ENCODE measurements around the gene TEX101.
A peak's percentile ranks its signal among the peaks of the same experiment; 100 is the strongest.

The TEX101 gene

DNA sequence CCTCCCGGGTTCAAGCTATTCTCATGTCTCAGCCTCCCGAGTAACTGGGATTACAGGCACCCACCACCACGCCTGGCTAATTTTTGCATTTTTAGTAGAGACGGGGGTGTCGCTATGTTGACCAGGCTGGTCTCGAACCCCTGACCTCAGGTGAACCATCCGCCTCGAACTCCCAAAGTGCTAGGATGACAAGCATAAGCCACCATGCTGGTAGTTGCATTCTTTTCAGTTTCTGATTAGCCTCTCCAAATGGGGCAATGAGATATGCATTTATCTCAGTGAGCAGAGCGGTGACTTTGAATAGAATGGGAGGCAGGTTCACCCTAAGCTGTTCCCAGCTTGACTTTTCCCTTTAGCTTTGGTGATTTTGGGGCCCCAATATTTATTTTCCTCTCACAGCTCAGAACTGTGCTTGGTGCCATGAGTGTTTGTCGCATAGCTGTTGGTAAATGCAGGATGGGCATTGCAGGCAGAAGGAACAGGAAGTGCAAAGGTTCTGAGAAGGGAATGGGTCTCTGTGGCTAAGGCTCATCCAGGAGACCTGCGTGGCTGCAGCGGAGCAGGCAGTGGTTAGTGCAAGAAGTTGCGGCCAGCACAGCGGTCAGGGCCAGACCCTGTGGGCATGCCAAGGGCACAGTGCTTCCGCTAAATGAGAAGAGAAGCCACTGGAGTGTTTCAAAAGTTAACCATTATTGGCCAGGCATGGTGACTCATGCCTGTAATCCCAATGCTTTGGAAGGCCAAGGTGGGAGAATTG is 30.0 kb downstream of the TEX101 start:
- FAIRE-seq: no peak
- DNase-seq (ENCODE audit: insufficient read length, low spot score): no peak

DNA sequence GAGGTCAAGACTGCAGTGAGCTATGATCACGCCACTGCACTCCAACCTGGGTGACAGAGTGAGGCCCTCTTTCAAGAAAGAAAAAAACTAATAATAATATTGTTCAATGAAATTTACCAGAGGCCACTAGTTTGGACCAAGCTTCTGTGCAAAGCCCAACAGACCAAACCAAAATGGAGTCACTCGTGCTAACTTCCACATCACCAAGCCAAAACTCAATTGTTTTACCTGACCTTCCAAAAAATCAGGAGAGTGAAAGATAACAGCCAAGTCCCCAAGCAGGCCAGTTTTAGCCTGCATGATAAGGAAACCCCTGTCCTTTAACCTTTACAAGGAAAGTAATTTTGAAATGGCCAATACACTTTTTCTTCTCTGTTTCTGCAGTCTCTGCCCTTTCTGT is 30.7 kb downstream of the TEX101 start:
- no peak for FAIRE-seq
- DNase-seq (ENCODE audit: insufficient read length, low spot score): no peak

DNA sequence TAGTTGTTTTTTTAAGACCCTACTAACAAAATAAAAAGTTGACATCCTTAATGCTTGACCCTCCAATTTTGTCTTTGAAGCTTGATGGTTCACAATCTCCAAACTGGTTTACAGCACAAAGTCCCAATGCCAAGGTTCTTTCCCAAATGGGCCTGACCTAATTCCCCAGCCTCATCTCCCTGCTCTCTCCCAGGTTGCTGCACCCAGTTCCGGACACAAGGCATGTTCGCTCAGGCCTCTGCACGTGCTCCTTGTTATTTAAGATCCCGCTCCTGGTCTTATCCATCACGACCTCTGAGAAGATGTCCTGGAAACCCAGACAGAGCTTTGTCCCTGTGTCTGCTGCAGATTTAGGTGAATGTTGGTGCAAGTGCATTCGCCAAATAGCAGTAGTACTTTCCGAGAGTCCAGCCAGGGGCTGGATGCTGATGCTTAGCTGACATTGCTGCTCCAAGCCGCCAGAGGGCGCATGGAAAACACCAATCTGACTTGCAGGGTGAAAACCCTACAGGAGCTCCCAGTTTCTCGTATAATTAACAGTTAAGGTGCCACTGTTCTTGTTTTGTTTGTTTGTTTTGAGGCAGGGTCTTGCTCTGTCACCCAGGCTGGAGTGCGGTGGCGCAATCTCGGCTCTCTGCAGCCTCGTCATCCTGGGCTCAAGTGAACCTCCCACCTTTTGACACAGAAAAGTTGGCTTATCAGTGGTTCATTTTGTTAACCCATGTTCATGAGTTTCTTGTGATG is 32.2 kb downstream of the TEX101 start:
- DNase-seq (ENCODE audit: insufficient read length, low spot score): peak; percentile 80
- peak; percentile 69 for FAIRE-seq

DNA sequence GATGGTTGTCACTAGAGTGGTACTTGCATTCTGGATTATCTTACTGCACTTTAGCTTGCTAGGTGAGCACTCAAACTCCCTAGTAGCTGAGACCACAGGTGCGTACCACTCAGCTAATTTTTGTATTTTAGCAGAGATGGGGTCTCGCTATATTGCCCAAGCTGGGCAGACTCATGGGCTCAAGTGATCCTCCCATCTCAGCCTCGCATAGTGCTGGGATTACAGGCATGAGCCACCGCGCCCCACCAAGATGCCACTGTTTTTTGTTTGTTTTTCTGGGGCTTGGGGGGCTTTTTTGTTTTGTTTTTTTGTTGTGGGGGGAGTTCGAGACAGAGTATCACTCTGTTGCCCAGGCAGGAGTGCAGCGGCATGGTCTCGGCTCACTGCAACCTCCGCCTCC is 33.0 kb downstream of the TEX101 start:
- no peak for FAIRE-seq
- DNase-seq (ENCODE audit: insufficient read length, low spot score): no peak

DNA sequence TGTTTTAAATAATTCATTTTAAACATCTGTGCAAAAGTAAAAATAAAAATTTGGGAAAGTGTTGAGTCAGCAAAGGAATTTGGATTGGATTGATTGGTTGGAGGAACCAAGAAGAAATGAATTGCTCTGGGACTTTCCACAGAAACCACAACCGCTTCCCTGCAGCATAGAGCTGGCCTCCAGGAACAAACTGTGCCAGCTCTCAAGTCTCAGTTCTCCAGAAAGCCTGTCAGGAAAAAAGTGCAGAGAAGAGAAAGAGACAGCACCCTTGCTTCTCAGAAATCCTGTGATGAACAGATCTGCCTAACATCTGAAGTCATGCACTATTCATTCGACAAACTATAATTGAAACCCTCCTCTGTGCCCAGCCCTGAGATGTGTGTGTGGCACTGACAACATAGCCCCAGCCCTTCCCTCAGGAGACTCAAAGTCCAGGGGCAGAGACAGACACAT is 35.9 kb downstream of the TEX101 start:
- no peak for DNase-seq (ENCODE audit: insufficient read length, low spot score)
- FAIRE-seq: no peak

DNA sequence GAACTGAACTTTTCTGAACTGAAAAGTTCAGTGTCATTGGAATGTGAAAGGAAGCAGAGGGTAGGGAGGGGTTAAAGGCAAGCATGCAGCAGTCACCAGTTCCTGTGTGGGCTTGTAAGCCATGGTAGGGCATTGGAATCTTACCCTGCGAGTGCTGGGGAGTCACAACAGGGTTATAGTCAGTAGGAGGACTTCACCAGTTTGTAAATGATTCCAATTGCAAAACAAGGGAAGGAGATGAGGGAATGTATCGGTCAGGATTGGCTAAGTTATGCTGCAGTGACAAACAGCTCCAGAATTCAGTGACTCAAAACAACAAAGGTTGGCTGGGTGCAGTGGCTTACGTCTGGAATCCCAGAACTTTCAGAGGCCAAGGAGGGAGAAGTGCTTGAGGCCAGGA is 37.9 kb downstream of the TEX101 start:
- FAIRE-seq (no peak), DNase-seq (ENCODE audit: insufficient read length, low spot score) (no peak)

DNA sequence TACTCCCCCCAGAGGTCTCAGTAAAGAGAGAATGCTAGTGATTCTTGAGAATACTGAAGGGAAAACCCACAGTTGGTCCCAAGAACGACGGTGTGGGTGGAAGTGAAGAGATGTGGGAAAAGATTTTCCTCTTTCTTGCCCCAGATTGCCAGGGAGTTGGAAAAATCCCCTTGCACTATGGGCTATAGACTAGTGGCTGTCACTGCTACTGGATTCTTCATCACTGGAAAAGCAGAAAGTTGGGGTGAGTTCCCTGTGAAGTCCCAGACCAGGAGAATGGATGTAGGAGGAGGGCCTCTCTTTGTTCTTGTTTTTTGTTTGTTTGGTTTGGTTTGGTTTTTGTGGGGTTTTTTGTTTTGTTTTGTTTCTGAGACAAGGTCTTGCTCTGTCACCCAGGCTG is 39.3 kb downstream of the TEX101 start:
- DNase-seq (ENCODE audit: insufficient read length, low spot score) (no peak), FAIRE-seq (no peak)

DNA sequence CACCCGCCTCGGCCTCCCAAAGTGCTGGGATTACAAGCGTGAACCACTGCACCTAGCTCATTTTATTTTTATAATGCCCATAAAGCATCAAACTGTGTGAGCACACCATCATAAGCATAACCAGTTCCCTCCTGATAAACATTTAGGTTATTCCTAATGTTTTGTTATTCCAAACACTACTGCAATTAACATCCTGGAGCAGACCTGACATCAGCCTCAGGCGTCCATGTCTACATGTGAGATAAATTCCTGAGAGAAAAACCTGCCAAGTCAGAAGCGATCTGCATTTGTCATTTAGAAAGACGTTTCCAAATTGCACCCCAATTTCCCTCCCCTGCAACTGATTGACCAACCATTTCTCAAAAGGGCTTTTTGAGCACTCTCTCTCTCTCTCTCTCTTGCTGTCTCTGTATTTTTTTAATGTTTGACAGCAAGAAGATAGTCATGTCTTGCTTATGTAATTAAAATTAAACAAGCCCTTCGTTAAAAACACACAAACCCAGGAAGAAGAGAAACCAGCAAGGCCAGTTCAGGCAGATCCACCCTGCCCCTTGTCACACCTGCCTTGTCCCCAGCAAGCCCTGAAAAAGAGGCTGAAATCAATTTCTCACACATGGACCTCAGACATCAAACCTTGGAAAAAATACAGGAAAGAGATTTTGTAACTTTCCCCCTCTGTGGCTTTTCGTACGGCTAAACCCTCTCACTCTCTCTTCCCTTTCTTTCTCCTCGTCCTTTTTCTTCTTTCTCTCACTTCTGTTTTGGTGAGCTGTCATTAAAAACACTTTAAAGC is 40.8 kb downstream of the TEX101 start:
- FAIRE-seq (no peak), DNase-seq (ENCODE audit: insufficient read length, low spot score) (no peak)

DNA sequence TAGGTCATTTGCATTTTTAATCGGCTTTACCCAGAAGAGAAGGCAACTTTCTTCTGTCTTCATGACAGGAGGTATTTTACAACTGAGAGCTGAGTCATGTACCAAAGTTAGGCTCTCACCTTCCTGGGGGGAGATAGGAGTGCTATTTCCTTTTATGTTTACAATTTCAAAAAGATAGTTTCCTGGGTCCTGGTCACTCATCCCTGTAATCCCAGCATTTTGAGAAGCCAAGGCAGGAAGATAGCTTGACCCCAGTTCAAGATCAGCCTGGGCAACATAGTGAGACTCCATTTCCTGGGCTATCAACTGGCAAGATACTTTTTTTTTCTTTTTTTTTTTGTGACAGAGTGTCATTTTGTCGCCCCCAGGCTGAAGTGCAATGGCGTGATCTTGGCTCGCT is 43.1 kb downstream of the TEX101 start:
- FAIRE-seq: no peak

DNA sequence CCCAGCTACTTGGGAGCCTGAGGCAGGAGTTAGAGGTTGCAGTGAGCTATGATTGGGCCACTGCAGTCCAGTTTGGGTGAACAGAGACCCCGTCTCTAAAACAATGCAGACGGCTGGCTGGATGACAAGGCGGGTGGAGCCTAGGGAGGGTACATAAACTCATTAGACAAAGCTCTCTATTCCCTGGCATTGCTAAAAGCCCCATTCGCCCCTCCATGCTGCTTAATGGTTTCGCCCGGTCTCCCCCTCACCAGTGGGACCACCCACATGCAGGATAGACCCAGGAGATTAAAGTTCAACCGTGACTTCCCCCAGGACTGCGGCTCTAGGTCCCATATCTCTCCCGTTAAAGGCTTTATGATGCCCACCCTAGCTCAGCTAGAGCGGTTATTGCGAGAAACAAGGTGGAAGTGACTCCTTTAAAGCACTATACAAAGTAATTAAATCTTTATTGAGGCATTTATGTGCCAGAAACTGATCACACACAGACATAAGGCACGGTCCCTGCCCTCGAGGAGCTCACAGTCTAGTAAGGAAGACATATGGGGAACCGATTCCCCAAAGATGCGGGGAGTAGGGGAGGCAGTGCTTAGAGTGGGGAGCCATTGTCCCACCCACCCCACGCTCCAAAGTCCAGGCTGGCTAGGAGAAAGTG is 45.8 kb downstream of the TEX101 start:
- DNase-seq (ENCODE audit: insufficient read length, low spot score) (no peak), FAIRE-seq (no peak)

More for the DNA sequence above, 43.1 kb downstream of the TEX101 start:
- no peak for DNase-seq (ENCODE audit: insufficient read length, low spot score)

DNA sequence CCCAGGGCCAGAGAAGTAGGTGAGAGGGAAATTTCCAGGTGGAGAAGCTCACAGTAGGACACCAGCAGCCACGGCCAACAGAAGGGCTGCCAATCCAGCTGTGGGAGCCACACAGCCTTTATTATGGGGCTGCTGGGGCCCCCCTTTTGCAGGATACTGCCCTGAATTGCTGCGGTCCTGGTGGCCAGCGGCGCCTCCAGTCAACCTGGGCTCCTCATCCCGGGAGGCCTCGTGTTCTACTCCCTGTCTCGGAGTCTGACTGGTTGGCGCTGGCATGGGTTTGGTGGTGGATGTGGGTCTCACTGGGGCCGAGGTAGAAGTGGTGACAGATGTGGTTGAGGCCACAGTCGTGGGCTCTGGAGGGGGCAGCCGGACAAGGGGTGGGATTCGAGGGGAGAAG is 46.6 kb downstream of the TEX101 start:
- FAIRE-seq (no peak), DNase-seq (ENCODE audit: insufficient read length, low spot score) (no peak)

DNA sequence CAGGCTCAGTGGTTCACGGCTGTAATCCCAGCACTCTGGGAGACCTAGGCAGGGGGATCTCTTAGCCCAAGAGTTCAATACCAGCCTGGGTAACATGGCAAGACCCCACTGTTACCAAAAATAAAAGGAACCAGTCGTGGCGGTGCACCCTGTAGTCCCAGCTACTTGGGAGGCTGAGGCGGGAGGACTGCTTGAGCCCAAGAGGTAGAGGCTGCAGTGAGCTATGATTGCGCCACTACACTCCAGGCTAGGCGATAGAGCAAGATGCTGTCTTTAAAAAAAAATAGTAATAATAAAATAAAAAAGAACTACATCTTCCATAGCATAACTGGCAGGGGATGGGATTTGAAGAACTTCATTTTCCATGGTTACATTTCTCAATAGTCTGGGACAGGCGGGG is 47.7 kb downstream of the TEX101 start:
- DNase-seq (ENCODE audit: insufficient read length, low spot score) (no peak), FAIRE-seq (no peak)

DNA sequence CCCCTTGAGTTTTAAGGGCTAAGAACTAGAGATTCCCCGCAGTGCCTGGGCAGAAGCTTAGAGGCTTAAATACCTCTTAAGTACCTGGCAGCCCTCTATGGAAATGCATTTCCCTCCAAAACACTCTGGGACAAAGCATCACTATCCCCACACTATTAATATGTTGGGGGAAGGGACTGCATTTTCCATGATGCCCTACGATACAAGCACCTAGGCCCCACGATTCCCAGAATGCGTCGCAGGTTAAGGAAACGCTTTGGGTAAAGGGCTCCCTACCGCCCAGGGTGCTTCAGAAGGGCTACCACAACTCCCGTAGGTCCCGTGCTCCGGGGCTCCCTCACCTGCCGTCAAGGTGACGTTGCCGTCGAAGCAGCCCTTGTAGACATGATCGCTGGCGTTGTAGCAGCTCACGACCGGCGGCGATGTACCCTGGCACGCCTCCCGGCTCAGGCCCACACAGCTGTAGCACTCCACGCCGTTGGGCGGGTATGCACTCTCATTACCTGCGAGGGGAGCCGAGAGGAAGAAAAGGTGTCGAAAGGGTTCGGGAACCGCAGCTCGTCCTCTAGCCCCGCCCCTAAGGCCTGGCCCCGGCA is 48.2 kb downstream of the TEX101 start:
- FAIRE-seq (no peak), DNase-seq (ENCODE audit: insufficient read length, low spot score) (no peak)

DNA sequence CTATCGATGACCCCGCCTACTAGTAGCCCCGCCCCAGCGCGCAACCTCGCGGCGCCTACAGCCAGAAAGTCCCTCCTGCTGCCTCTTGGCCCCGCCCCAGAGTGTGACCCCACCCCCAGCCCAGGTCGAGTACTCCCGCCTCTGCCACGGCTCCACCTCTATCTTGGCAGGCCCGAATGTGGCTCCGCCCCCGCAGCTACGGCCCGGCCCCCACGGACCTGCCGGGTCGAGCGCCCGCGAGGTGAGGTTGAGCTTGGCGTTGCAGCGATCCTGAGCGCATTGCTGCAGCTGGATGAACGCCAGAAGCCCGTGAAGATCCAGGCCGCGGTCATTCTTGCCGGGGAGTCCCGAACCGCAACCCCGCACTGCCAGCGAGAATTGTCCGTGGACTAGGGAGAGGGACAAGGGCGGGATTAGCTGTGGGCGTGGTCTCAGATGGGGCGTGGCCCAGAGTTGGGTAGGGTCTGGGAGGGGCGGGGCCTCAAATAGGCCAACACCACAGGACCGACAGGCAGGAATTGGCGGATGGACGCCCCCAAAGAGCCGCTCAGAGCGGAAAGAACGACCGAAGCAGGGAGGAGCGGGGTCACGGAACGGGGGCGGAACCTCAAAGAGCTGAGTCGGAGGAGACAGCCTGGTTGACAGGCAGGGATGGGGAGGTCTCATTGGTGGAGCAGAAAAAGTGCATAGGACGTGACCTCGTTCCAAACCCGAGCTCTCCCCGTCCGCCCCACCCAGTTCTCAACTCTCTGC is 48.9 kb downstream of the TEX101 start:
- DNase-seq (ENCODE audit: insufficient read length, low spot score): peak; percentile 93
- FAIRE-seq: peak; percentile 95

DNA sequence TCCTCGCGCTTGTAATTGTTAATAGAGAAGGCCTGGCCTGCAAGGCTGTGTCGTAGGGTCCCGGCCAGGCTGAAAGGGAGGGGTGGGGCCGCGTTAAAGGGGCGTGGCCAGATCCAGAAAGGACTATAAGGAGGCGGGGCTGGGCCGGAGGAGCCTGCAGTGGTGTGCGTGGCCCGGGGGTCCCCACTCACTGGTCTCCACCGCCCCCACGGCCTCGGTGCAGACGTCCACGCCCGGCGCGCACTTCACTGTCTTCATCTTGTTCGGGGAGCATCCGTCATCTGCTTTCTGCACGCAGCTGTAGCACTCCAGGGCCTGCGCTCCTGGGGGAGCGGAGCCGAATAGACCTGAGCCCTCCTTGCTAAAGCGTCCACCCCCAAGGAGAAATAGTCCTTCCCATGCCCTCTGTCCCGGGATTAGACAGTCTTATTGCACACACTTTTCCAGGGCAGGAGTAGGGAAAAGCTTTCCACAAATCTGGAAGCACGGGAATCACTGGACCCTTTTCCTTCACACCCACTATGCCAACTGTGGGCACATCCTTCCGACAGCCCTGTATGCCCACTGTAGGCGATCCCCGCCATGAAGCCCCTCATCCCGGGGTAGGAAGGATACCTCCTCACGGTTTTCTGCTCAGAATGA is 49.6 kb downstream of the TEX101 start:
- FAIRE-seq (no peak), DNase-seq (ENCODE audit: insufficient read length, low spot score) (no peak)

DNA sequence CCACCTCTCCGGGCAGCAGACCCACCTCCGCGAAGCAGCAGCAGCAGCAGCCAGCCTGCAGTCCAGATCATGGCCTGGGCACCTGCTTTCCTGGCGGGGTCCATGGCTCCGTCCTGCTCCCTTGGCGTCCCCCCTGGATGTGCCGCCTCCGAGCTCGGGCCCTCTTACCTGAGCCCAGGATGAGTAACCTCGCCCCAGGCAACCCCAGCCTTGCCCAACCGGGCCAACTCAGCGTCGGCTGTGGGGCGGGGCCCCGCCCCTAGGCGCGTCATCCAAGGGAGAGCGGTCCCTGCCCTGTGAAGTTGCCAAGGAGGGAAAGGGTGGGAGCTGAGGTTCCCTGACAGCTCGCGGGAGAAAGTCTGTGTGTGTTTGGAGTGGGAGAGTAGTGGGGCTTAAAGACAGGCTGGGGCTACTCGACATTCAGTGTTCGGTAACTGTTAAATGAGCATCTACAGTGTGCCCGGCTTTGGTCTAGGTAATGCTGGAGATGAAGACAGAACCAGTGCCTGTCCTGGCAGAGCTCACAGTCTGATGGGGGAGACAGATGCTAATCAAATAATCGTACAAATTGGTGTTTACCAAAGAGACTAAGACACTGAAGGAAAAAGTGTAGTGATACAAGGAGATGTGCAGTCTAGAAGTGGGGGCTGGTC is 50.9 kb downstream of the TEX101 start, which contains the start of gene LYPD3:
Gene LYPD3 (minus strand): TSS at position 141 of the 653 bp plus-strand sequence. CDS start 37 bp downstream, at position 104.
- DNase-seq (ENCODE audit: insufficient read length, low spot score): no peak
- no peak for FAIRE-seq

DNA sequence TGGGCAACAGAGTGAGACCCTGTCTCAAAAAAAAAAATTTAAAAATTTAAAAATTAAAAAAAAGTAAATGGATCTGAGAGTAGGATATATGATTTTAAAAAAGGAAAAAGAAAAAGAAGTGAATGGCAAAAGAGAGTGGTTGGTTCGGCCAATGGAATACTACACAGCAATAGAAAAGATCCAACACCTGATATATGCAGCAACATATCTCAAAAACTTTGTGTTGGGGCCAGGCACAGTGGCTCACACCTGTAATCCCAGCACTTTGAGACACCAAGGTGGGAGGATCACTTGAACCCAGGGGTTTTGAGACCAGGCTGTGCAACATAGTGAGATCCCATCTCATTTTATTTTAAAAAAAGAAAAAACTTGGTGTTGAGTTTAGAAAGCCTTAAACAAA is 52.1 kb downstream of the TEX101 start:
- FAIRE-seq: no peak
- no peak for DNase-seq (ENCODE audit: insufficient read length, low spot score)

DNA sequence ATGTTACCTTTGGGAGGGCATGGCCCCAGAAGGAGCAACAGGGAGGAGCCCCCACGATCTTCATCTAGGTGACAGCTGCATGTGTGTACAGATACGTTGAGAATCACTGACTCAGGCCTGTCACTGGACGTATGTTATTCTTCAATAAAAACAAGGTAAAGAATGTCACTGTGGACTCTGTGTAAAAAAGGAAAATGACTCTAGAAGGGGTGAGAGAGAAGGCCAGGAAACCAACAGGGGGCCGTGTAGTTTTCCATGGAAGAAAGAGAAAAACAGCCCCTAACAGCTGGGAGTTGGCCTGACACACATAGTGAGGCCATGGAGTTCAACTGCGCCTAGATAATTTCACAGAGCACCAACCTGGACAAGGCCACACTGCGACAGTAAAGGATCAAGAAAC is 52.6 kb downstream of the TEX101 start:
- DNase-seq (ENCODE audit: insufficient read length, low spot score): no peak
- FAIRE-seq: peak; percentile 33

DNA sequence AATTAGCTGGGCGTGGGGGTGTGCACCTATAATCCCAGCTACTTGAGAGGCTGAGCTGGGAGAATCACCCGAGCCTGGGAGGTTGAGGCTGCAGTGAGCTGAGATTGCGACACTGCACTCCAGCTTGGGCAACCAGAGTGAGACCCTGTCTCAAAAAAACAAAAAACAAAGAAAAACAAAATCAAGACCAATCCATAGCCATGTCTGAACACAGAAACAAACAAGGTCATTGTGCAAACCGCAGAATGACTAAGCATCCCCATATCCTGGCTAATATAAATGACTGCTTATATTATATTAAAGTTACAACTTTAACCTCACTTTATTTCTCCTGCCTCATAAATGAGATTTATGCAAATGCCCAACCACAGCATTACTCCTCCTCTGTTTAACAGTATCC is 53.0 kb downstream of the TEX101 start:
- no peak for DNase-seq (ENCODE audit: insufficient read length, low spot score)
- no peak for FAIRE-seq

All from HTR-8/SVneo (cell line).